K562 (cell line): ENCODE measurements around the gene CSKMT. TPM values are rescaled to one million over a fixed set of nuclear protein-coding genes. Genes with fewer than 3 reads are reported as not detected.

ENCODE experiments used
- ATF2 ChIP-seq: sonication (generic); formaldehyde crosslinking; IDR thresholded peaks from 2 replicates; pipeline ENCODE4 v1.8.1; 2022; ENCODE audit warnings: missing genetic modification reagents
- BCLAF1 ChIP-seq, 2 experiments: fragments of 450-650 bp in 1 of 2; IDR thresholded peaks; 2 replicates each; pipeline ENCODE4 v1.6.1; 2011 to 2017; ENCODE audit warnings: low read depth in 2 of 2, antibody characterized with exemption in 1 of 2, borderline replicate concordance in 1 of 2, low read length in 1 of 2, mild to moderate bottlenecking in 1 of 2, mixed read lengths in 1 of 2; ENCODE audit not compliant: control insufficient read depth in 1 of 2
- BRD4 ChIP-seq: fragments of 200-600 bp; sonication (generic); IDR thresholded peaks from 2 replicates; pipeline ENCODE4 v1.6.1; 2017; ENCODE audit warnings: inconsistent platforms
- ELF2 ChIP-seq: fragments of 250-450 bp; sonication (Bioruptor Pico); IDR thresholded peaks from 2 replicates; pipeline ENCODE4 v1.5.0; 2021; ENCODE audit warnings: mild to moderate bottlenecking
- ELF4 ChIP-seq: fragments of 450-650 bp; formaldehyde crosslinking; IDR thresholded peaks from 2 replicates; pipeline ENCODE4 v1.4.0; 2022; ENCODE audit warnings: missing genetic modification characterization
- IFI16 ChIP-seq: fragments of 250-450 bp; sonication (Bioruptor Pico); IDR thresholded peaks from 2 replicates; pipeline ENCODE4 v2.1.2; 2022; ENCODE audit warnings: mild to moderate bottlenecking, inconsistent platforms
- NR3C1 ChIP-seq: sonication (generic); formaldehyde crosslinking; IDR thresholded peaks from 2 replicates; pipeline ENCODE4 v1.8.1; 2022; ENCODE audit warnings: missing genetic modification reagents
- SFPQ ChIP-seq: fragments of 200-400 bp; formaldehyde crosslinking; IDR thresholded peaks from 2 replicates; pipeline ENCODE4 v1.6.1; 2017; ENCODE audit warnings: mild to moderate bottlenecking, low read depth, low read length, moderate library complexity
- SRF ChIP-seq, 2 experiments: fragments of 250-450, 450-650 bp in 1 of 2; sonication (Bioruptor Pico) in 1 of 2; sonication (generic) in 1 of 2; formaldehyde crosslinking; IDR thresholded peaks; 2 replicates each; pipeline versions ENCODE4 v1.5.0 to v1.5.1; 2020 to 2022; ENCODE audit warnings: mild to moderate bottlenecking in 1 of 2, missing genetic modification reagents in 1 of 2
- TOE1 ChIP-seq, 2 experiments: fragments of 450-650 bp in 1 of 2; sonication (generic) in 1 of 2; formaldehyde crosslinking in 1 of 2; IDR thresholded peaks; 2 replicates each; pipeline versions ENCODE4 v1.7.1 to v1.8.0; 2016 to 2022; ENCODE audit warnings: borderline replicate concordance in 2 of 2, mild to moderate bottlenecking in 2 of 2, antibody characterized with exemption in 1 of 2, inconsistent platforms in 1 of 2, low read depth in 1 of 2, missing genetic modification reagents in 1 of 2, moderate library complexity in 1 of 2
- U2AF1 ChIP-seq: fragments of 200-400 bp; formaldehyde crosslinking; optimal IDR thresholded peaks from 2 replicates; pipeline ENCODE3; 2017; ENCODE audit warnings: mild to moderate bottlenecking, low read depth, low read length, moderate library complexity
- ZMIZ1 ChIP-seq, 2 experiments: fragments of 150-350 bp in 1 of 2; IDR thresholded peaks; 2 replicates each; pipeline ENCODE4 v1.6.1; 2012 to 2016; ENCODE audit warnings: low read depth in 2 of 2, low read length in 2 of 2, mild to moderate bottlenecking in 1 of 2, moderate library complexity in 1 of 2
- polyA plus RNA-seq, 8 experiments: library from polyadenylated mRNA; depleted of rRNA in 4 of 8; stranded (reverse) in 5 of 8; unstranded in 3 of 8; fragments of >200 nt; fragmentation: Nextera tagmentation in 2 of 8; fragmentation: Illumina TruSeq in 1 of 8; extraction: Ambion mirVana in 2 of 8; extraction: Trizol in 1 of 8; gene quantifications; 2 replicates each; pipeline versions ENCODE4 v1.2.1 to v1.2.3, GENCODE V29; 2011 to 2014; ENCODE audit warnings: inconsistent platforms in 1 of 8, missing spikeins in 1 of 8
- total RNA-seq, 7 experiments: library from RNA; depleted of rRNA in 6 of 7; stranded (reverse); fragments of >200 nt in 6 of 7; fragmentation: Illumina TruSeq in 2 of 7; extraction: Trizol in 2 of 7; gene quantifications; 2 replicates each; pipeline versions ENCODE4 v1.2.1 to v1.2.3, GENCODE V29; 2011 to 2021; ENCODE audit warnings: low replicate concordance in 1 of 7
- TF ChIP-seq, protein P1 (sequence below): fragments of 450-650 bp; IDR thresholded peaks from 2 replicates; pipeline ENCODE4 v1.7.0; 2016; ENCODE audit warnings: borderline replicate concordance

Gene CSKMT
- total and polyA plus RNA-seq, 9 of the 15 experiments (the other 6 are each of a cell fraction or from before 2014, with no cell fraction given) = 10.3 to 108 (median 27.2) TPM

DNA sequence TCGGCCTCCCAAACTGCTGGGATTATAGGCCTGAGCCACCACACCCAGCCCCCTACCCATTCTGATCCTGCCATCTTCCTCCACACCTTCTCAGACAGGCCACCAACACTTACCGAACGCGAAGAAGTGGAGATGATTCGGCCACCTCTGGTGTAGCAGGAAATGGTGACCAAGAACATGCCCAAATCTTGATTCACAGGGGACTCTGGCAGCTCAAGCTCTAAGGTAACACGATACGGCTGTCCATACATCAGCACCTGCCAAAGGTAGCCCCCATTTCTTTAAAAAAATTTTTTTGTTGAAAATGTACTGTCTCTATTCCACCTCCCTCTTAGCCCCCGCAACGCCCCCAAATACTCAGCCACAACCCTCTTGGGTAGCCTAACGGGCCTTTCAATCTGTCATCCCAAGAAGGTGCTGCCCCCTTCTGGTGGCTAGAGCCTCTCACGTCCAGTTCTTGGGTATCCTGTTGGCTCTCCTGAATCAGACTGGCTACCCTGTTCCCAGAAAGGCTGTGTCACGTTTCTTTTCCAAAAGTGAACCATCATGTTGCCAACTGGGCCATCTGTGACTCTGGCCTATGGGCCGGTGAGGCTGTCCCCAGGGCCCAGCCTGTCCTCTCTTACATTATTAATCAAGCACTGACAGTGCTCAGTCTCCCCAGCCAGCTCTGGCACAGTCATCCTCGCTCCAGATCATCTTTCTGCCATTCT lies 29.5 kb downstream of the CSKMT start (continued):
- TF ChIP-seq ATF2 (CRISPR knock-in tag) (no peak), SFPQ (no peak), U2AF1 (no peak), TOE1 (IDR thresholded peaks at IDR 0.05; ENCODE audit: borderline replicate concordance) (no peak), TOE1 (CRISPR knock-in tag; IDR thresholded peaks at IDR 0.05; ENCODE audit: borderline replicate concordance, low read depth) (no peak), BCLAF1 (IDR thresholded peaks at IDR 0.05; ENCODE audit: borderline replicate concordance in 1 of 2, control insufficient read depth in 1 of 2, low read depth in 2 of 2, low read length in 1 of 2) (no peak), ZMIZ1 (IDR thresholded peaks at IDR 0.05; ENCODE audit: low read depth in 2 of 2, low read length in 2 of 2) (no peak), ELF4 (no peak), IFI16 (CRISPR knock-in tag) (no peak), NR3C1 (CRISPR knock-in tag) (no peak), SRF (CRISPR knock-in tag; IDR thresholded peaks at IDR 0.05) (no peak), ELF2 (no peak), BRD4 (no peak)
- TF ChIP-seq, protein P1, sequence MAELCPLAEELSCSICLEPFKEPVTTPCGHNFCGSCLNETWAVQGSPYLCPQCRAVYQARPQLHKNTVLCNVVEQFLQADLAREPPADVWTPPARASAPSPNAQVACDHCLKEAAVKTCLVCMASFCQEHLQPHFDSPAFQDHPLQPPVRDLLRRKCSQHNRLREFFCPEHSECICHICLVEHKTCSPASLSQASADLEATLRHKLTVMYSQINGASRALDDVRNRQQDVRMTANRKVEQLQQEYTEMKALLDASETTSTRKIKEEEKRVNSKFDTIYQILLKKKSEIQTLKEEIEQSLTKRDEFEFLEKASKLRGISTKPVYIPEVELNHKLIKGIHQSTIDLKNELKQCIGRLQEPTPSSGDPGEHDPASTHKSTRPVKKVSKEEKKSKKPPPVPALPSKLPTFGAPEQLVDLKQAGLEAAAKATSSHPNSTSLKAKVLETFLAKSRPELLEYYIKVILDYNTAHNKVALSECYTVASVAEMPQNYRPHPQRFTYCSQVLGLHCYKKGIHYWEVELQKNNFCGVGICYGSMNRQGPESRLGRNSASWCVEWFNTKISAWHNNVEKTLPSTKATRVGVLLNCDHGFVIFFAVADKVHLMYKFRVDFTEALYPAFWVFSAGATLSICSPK = no peak
